ENCODE data around the gene BICC1.

BICC1 gene

DNA sequence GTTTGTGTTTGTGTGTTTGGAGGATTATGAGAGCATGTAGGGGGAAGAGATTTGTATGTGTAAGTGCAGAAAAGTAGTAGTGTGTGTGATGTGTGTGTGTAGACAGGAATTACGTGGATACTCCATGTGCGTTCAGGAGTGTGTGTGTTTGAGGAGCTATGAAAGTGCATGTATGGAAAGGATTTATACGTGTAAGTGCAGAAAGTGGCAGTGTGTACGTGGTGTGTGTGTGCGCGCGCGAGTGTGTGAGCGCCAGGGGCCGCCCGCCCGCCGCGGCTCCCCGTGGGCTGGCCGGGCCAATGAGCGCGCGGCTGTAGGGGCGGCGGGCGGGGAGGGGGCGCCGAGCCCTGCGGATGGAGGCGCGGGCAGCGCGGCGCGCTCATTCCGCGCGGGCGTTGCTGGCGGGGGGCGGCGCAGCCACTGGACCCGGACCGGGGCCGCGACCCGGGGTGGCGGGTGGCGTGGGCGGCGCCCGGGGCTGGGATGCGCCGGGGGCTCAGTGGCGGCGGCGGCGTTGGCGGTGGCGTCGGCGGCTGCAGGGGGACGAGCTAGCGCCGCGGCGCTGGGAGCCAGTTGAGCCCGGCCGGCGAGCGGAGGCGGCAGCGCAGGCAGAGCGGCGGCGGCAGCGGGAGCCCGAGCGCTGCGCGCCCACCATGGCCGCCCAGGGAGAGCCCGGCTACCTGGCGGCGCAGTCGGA, at the start of gene BICC1:
BICC1 (plus strand) TSS at position 382 of the 697 bp plus-strand sequence; CDS start at position 654, 272 bp downstream.
- peak; percentile 19 for DNase-seq

GRCh38 chr10:58464956-58465355, 47.7 kb upstream of the BICC1 start:
- no peak for DNase-seq

DNA sequence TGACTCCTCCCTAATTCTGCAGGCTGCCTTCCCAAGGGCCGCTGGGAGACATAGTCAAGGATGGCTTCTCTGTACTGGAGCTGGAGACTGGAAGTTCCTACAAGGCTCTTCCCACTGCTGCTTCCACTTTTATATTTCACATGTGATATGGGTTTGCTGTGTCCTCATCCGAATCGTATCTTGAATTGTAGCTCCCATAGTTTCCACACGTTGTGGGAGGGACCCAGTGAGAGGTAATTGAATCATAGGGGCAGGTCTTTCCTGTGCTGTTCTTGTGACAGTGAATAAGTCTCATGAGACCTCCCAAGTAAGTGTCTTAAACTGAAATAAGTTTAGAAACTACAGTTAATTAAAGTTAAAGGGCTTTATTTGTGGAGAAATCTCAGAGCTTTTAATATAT, 47.0 kb upstream of the BICC1 start:
- no peak for DNase-seq

GRCh38 chr10:58467931-58468635, 44.6 kb upstream of the BICC1 start:
- no peak for DNase-seq

DNA sequence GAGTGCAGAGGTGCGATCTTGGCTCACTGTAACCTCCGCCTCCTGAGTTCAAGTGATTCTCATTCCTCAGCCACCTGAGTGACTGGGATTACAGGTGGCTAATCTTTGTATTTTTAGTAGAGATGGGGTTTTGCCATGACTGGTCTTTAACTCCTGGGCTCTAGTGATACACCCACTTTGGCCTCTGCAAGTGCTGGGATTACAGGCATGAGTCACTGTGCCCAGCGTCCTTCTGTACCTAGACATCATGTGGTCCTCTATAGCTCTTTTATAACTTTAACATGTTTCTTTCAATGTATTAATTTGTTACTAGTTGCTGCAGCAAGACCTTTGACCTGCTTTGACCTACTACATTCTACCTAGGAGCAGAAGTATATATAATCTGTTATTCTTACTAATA, 38.7 kb upstream of the BICC1 start:
- DNase-seq, result no peak

GRCh38 chr10:58475322-58476277, 37.1 kb upstream of the BICC1 start:
- no peak for DNase-seq

GRCh38 chr10:58477122-58477521, 35.5 kb upstream of the BICC1 start:
- DNase-seq, result no peak

DNA sequence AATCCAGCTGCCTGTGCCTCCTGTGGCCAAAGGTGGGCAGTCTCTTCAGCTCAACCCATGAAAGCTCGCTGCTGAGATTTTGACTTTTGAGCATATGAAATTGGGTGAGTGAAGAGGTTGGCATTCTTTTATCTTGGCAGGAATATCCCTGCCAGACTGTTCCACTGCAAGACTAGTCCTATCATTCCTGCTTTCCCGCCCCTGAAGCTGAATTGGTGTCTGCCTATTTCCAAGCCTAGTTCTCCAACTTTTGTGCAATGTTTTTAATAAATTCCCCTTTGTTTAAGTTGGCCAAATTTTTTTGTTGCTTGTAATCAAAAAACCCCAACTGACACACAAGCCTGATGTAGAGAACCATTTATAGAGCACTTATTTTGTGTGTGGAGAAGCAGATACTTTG, 34.8 kb upstream of the BICC1 start:
- no peak for DNase-seq

DNA sequence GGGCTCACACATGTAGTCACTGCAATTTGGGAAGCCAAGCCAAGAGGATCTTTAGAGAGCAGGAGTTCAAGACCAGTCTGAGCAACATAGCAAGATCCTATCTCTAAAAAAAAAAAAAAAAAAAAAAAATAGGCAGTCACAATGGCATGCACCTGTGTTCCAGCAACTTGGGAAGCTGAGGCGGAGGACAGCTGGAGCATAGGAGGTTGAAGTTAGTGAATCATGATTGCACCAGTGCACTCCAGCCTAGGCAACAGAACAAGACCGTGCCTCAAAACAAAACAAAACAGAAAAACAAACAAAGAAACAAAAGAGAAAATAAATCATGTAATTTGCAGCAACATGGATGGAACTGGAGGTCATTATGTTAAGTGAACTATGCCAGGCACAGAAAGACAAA, 33.6 kb upstream of the BICC1 start:
- DNase-seq, result no peak

DNA sequence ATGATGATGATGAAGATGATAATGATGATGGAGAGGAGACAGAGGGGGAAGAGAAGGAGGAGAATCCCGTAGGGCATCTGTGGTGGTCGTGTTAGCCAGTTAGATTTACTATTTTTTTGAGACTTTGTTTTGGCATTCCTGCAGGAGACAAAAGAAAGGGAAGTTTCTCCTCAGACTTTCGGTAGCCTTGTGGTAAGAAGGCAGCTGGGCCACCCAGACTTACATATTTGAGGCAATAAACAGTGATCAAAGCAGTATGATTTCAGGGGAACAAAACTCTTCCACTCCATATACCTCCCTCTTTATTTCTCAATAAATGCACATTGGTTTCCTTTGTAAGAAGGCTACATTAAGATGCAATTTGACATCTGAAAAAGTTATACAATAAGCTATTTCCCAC, 32.4 kb upstream of the BICC1 start:
- no peak for DNase-seq

DNA sequence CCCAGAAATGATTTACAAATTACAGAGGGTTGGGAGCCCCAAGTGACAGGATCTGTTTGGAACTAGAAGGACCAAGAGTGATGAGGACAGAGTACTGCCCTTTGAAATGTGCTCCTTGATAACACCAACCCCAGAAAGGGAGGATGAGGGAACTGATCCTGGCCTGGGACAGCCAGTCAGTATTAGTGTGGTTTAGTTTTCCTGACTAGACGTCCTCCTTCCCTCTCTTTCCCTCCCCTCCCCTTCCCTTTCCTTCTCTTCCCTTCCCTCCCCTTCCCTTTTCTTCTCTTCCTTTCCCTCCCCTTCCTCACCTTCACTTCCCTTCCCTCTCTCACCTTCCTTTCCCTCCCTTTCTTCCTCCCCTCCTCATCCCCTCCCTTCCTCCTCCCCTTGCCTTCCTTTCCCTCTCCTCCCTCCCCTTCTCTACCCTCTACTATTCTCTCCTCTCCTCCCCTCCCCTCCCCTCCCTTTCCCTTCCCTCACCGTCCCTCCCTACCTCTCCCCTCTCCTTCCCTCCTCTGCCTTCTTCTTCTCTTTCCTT, 31.0 kb upstream of the BICC1 start:
- no peak for DNase-seq

- no peak for DNase-seq
Observed at GRCh38 chr10:58486821-58487220, 25.9 kb upstream of the BICC1 start.

DNA sequence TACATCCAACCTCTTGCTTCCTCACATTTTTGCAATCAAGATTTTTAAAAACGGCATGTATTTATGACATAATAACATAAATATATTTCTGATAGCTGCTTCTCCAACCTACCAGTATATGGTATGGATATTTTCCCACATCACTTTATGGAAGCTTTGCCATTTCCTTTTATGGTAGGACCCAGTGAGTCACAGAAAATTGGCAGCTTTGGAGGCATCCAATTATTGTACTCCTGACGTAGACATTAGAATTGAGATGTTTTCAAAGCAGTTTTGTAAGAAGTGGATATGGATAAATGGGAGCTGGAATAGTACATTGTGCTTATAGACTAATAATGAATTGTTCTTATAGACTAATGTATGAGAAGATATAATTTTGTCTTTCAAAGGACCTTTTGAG, 23.8 kb upstream of the BICC1 start:
- no peak for DNase-seq

- DNase-seq, result no peak
Observed at GRCh38 chr10:58502956-58503355, 9.7 kb upstream of the BICC1 start.

DNA sequence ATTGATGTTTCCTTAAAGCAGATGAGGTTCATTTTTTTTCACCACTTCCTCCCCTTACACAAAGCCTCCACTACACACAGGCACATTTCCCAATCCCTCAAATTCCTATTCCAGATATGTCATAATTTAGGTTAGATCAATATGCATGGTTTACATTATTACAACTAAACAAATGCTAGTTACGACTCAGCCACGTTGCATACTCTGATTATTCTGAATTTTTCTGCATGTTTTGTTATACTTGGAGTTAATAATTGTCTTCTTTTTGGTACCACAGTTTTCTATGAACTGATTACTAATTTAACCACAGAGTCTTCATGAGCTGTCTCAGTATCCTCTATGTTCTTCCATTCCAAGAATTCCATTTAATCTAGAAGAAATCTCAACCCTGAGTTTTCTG, 4.4 kb upstream of the BICC1 start:
- no peak for DNase-seq

GRCh38 chr10:58511765-58512490, 744 bp upstream of the BICC1 start:
- no peak for DNase-seq

DNA sequence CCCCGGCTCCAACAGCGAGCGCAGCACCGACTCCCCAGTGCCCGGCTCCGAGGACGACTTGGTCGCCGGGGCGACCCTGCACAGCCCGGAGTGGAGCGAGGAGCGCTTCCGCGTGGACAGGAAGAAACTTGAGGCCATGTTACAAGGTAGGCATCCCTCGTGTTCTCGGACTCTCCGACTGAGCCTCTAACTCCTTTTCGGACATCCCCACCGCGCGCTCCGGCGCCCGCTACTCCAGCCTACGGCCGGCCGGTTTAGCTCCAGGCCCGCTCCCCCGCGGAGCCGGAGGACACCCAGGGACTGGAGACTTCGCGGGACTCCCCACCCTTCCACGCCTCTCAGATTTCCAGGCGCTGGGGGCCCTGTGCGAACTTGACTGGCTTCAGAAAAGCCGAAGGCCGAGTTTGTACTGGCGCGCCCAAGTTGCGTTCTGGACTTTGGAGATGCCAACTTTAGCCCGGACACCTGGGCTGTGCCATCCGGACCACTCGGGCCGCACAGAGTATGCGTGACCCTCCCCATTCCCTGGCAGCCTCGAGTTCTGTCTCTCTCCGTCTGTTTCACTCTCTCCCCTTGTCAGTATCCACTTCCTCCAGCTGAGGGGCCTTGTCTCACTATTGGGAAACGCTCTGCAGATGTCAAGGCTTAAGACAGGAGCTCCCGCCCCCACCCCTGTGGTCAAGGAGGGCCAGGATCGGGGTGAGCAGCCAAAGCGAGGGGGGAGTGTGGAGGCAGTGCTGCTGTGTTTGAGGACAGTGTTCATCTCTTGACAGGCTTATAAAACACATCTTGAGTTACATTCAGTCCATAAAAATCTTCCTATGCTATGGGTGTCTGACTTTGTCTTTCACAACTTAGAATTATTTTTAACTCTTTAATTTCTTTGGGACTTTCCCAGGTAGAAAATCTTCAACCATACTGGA, 777 bp downstream of the BICC1 start:
- peak; percentile 19 for DNase-seq

DNA sequence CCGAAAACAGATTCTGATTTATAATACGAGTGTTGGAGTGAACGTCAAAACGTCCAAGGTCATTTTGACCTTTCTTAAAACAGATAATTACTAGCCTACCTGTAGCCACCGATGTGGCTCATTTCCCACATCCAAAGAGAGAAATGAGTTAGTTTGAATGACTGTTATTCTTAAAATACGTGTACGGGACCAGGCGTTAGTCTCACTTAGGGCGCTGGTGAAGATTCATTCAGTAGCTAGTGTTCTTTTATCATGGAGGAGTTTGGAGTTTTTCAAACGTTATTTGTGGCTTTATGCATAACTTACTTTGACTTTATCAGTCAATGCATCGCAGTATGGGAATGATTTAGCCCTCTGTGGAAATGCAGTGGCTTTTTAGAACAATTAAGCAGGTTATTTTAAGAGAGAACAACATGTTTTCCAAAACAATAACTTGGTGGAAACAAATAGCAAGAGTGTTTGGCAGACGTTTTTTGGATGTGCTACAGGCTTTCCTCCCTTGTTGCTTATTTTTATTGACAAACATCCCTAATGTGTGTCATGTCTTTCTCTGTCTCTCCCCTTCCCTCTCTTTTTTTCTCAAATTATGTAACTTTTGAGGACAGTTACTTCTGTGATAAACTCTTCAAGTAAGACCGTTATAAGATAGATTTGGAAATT, 1.6 kb downstream of the BICC1 start:
- DNase-seq, result no peak

DNA sequence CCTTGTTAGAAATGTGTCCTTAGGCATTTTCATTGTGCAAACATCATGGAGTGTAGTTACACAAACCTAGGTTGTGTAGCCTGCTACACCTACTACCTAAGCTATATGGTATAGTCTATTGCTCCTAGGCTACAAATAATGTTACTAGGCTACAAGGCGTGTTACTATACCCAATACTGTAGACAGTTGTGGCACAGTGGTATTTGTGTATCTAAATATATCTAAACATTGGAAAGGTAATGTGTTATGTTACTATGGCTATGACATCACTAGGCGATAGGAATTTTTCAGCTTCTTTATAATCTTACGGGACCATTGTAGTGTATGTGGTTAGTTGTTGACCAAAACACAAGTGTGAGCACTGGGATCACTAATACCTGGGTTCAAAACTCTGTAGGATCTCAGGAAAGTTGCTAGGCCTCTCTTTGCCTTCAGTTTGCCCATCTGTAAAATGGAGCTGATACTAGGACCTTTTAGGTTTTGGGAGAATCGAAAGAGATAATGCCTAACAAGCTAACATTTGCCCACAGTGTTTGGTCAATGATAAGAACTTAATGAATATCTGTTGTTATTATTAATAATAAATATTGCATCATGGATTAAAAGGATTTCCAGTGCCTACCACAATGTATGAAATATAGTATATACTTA, 2.7 kb downstream of the BICC1 start:
- no peak for DNase-seq

DNA sequence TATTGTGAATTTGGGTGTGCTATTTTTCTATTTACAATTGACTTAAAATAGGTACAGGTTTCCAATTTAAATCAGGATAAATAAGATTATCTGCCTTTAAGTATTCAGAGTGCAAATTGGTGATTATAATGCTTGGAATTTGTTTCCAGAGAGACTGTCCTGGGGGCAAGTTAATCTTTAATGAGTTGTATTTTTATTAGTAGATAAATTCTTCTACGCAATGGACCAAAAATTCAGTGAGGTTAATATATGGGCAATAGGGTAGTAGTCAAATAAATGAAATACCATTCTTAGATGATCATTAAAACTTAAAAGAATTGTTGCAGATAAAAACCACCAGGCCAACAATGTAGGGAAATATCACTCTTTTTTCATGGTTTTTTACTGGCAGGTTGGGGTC, 3.4 kb downstream of the BICC1 start:
- DNase-seq, result no peak
